Measurements from ENCODE around the gene ZNF318.

ZNF318 gene

DNA sequence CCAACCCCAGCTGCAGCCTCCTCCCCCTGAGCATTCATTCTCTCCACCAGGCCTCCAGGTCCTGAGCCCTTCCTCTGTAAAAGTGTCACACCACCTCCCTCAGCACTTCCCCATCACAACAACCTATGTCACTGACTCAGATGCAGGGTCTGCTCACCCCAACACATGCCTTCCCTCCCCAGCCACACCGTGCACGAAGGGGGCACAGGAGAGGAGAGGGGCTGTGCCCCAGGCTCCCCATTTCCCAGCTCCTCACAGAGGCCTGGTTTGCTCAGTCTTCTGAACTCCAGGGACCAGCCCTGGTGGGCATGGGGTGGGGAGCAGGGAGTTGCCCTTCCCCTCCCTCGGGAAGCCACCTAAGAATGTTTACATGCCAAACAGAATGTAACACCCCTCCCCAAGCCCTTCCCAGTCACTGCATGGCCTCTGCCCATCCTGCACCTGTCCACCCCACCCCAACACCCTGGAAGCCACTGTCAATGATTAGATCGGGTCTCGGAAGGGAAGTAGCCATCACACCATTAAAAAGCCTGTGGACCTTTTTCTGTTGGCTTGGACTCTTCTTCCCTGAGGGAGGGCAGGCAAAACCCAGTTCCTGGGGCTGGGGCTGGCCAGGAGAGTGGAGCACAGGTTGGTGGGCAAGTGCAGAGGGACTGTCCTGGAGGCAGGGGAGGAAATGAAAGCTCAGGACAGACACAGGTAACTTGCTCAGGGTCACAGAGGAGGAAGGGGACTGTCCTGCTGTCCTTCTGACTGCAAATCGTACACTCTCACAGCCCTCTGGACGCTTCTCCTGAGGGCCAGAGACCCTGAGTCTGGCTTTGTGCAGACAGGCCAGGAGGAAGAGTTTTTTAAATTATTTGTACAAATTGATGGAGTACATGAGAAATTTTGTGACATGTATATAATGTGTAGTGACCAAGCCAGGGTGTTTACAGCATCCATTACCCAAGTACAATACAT is 81.4 kb downstream of the ZNF318 start:
- no peak overlapping the region for H3K4me3 ChIP-seq (replicated peaks; ENCODE audit: low read depth, low read length)
- DNase-seq (ENCODE audit: extremely low read depth, low read depth): no peak
- TF ChIP-seq, protein P1, sequence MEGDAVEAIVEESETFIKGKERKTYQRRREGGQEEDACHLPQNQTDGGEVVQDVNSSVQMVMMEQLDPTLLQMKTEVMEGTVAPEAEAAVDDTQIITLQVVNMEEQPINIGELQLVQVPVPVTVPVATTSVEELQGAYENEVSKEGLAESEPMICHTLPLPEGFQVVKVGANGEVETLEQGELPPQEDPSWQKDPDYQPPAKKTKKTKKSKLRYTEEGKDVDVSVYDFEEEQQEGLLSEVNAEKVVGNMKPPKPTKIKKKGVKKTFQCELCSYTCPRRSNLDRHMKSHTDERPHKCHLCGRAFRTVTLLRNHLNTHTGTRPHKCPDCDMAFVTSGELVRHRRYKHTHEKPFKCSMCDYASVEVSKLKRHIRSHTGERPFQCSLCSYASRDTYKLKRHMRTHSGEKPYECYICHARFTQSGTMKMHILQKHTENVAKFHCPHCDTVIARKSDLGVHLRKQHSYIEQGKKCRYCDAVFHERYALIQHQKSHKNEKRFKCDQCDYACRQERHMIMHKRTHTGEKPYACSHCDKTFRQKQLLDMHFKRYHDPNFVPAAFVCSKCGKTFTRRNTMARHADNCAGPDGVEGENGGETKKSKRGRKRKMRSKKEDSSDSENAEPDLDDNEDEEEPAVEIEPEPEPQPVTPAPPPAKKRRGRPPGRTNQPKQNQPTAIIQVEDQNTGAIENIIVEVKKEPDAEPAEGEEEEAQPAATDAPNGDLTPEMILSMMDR (IDR thresholded peaks at IDR 0.05; ENCODE audit: low read depth, low read length, missing control alignments): no peak

- DNase-seq (ENCODE audit: extremely low read depth, low read depth): no peak
- TF ChIP-seq, protein P1 (IDR thresholded peaks at IDR 0.05; ENCODE audit: low read depth, low read length, missing control alignments): peak; percentile 6
- no peak overlapping the region for H3K4me3 ChIP-seq (replicated peaks; ENCODE audit: low read depth, low read length)
Observed at GRCh38 chr6:43286980-43287716, 82.3 kb downstream of the ZNF318 start.

DNA sequence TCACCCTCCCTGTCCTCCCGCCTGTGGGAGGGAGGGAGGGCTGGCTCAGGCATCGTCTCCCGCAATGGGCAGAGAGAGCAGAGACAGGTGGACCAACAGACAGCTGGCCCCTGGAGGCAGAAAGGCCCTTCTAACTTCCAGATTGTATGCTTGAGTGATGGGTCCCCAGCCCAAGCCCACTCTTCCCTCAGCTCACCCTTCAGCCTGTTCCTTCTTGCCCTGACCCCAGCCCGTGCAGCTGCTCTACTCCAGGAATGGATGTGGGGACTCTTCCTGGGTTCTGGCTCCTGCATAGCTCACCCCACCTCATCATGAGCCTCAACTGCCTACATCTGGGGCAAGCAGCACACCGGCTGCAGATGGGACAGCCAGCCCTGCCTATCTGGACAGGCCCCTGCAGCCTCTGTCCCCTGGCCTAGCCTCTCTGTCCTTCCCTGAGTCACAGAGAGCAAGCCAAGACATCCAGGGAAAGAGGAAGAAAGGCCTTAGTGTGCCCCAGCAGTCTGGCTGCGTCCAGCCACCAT is 82.9 kb downstream of the ZNF318 start:
- TF ChIP-seq, protein P1 (IDR thresholded peaks at IDR 0.05; ENCODE audit: low read depth, low read length, missing control alignments): no peak
- no peak for DNase-seq (ENCODE audit: extremely low read depth, low read depth)
- H3K4me3 ChIP-seq (replicated peaks; ENCODE audit: low read depth, low read length): no peak overlapping the region
